Ishikawa (cell line): ENCODE data around the gene HOXC9.

ENCODE experiments used
- CEBPB ChIP-seq: IDR thresholded peaks from 2 replicates; pipeline ENCODE4 v1.6.1; 2012
- CREB1 ChIP-seq: IDR thresholded peaks from 2 replicates; pipeline ENCODE4 v1.6.1; 2012; ENCODE audit warnings: low read depth
- EGR1 ChIP-seq: IDR thresholded peaks from 2 replicates; pipeline ENCODE4 v1.6.1; 2012
- EP300 ChIP-seq: IDR thresholded peaks from 2 replicates; pipeline ENCODE4 v1.6.1; 2012; ENCODE audit warnings: borderline replicate concordance
- FOXM1 ChIP-seq: IDR thresholded peaks from 2 replicates; pipeline ENCODE4 v1.6.1; 2012; ENCODE audit warnings: low read depth, borderline replicate concordance
- NFIC ChIP-seq: IDR thresholded peaks from 2 replicates; pipeline ENCODE4 v1.6.1; 2012
- RAD21 ChIP-seq: IDR thresholded peaks from 2 replicates; pipeline ENCODE4 v1.6.1; 2012; ENCODE audit warnings: low read depth
- REST ChIP-seq: IDR thresholded peaks from 2 replicates; pipeline ENCODE4 v1.6.1; 2012; ENCODE audit warnings: low read depth, mild to moderate bottlenecking
- TAF1 ChIP-seq: IDR thresholded peaks from 2 replicates; pipeline ENCODE4 v1.6.1; 2012; ENCODE audit warnings: low read depth, mild to moderate bottlenecking
- TCF12 ChIP-seq: IDR thresholded peaks from 2 replicates; pipeline ENCODE4 v1.6.1; 2012; ENCODE audit warnings: low read depth
- TEAD4 ChIP-seq: IDR thresholded peaks from 2 replicates; pipeline ENCODE4 v1.6.1; 2012
- YY1 ChIP-seq: IDR thresholded peaks from 2 replicates; pipeline ENCODE4 v1.6.1; 2012; ENCODE audit warnings: low read depth
- ZBTB7A ChIP-seq: IDR thresholded peaks from 2 replicates; pipeline ENCODE4 v1.6.1; 2012; ENCODE audit warnings: low read depth
- TF ChIP-seq, protein P1 (sequence below): IDR thresholded peaks from 2 replicates; pipeline ENCODE4 v1.6.1; 2012
- TF ChIP-seq, protein P2 (sequence below): IDR thresholded peaks from 2 replicates; pipeline ENCODE4 v1.6.1; 2012

The HOXC9 gene

GRCh38 chr12:54012631-54013409 is 12.9 kb downstream of the HOXC9 start:
- TF ChIP-seq CEBPB (no peak), TEAD4 (no peak), NFIC (no peak), YY1 (no peak), ZBTB7A (no peak), TAF1 (no peak), TCF12 (no peak), EGR1 (no peak), REST (no peak), FOXM1 (no peak), CREB1 (no peak), RAD21 (no peak)
- TF ChIP-seq, protein P1, sequence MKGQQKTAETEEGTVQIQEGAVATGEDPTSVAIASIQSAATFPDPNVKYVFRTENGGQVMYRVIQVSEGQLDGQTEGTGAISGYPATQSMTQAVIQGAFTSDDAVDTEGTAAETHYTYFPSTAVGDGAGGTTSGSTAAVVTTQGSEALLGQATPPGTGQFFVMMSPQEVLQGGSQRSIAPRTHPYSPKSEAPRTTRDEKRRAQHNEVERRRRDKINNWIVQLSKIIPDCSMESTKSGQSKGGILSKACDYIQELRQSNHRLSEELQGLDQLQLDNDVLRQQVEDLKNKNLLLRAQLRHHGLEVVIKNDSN, result no peak
- TF ChIP-seq, protein P2, sequence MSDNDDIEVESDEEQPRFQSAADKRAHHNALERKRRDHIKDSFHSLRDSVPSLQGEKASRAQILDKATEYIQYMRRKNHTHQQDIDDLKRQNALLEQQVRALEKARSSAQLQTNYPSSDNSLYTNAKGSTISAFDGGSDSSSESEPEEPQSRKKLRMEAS, result no peak

DNA sequence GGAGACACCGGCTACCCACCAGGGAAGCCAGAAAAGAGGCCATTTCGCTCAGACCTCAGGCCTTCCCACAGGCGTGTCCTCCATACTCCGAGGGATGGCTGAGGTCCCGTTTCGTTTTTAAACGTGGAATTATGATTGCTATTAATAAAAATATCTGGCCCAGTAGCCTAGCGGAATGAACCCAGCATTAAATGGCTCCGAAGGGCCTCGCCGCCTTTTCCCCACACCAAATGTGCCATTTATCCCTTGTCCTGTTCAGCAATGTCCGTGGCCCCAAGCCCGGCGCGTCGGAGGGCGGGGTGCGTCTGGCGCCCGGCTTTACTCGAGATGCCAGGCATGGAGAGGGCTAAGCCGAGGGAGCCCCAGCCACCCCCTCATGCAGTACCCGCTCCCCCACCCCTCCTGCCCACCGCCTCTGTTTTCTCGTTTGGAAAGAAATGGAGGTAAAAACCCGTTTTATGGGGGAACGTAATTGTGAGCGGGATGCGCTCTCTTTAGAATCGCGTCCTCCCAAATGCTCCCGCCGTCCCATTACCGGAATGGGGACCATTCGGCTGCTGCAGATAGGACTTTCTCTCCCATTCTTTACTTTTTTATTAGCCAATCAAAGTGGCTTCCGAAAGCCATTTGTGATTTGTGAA is 14.5 kb downstream of the HOXC9 start:
- no peak for TF ChIP-seq TEAD4

DNA sequence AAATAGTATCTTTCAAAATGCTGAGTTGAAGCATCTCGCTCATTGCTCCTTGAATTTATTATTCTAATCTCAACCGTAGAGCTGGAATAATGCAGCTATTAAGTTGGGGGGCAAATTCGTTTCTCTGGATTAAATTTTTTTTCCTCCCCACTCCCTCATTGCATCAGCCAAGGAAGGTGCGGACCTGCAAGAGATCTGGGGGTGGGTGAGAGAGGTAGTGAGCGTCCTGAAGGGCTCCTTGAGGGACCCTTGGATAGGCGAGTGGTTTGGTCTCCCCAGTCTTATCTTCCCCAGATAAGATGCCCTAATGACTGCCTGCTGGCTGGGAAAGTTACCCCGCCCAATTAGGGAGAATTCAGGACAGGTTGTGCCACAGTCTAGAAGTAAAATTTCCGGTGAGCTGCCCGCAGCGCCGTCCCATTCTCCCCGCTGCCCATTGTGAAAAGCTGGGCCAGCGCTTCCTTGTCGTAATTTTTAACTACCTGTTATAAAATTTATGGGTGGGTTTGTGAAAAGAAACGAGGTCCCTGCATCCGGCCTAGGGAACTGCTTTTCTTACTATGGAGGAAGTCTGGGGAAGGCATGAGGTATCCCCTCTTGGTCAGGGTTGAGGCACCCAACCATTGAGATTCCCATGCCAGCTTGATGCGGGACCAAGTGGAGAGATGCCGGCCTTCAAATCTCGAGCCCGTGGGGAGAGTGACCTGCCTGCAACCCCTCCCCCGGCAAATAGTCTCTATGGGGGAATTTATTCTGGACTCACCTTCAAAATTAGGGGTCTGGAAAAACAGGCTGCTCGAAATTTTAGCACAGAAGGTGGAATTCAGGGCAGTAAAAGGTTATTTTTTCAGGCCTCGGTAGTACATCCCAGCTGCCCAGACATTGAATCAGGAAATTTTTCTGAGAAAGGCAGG is 15.3 kb downstream of the HOXC9 start:
- no peak for TF ChIP-seq REST
- TF ChIP-seq FOXM1, result no peak
- TF ChIP-seq CEBPB, result no peak
- no peak for TF ChIP-seq YY1
- TF ChIP-seq TCF12, result no peak
- TF ChIP-seq NFIC, result no peak
- TF ChIP-seq ZBTB7A, result no peak
- TF ChIP-seq CREB1, result no peak
- TF ChIP-seq, protein P2, result no peak

DNA sequence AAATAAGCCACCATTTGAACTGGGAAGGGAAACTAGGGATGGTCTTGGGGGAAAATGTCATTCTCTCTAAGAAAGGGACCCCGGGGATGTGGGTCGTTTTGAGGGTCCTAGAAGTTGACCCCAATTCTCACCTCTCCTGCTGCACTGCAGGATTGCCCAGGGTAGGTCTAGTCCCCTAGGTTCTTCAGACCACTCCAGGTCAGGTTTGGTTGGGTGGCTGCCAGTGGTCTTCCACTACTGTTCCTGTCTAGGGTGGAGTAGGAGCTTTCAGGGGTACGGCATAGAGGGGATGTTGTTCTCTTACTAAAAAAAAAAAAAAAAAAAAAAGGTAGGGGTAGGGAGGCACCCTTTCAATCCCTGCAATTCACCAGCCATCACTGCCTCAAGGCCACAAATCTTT is 16.1 kb downstream of the HOXC9 start:
- TF ChIP-seq NFIC, result no peak
- TF ChIP-seq, protein P1, result no peak
- TF ChIP-seq EGR1, result no peak
- no peak for TF ChIP-seq ZBTB7A
- no peak for TF ChIP-seq EP300
- TF ChIP-seq, protein P2, result no peak
- no peak for TF ChIP-seq TCF12
- TF ChIP-seq CREB1, result no peak
- no peak for TF ChIP-seq REST
- no peak for TF ChIP-seq YY1
- no peak for TF ChIP-seq TAF1
- TF ChIP-seq FOXM1, result no peak
- TF ChIP-seq TEAD4, result no peak
- TF ChIP-seq CEBPB, result no peak
- TF ChIP-seq RAD21, result no peak
